Measurements from ENCODE around the gene MAP3K21. TPM values are rescaled to one million over a fixed set of nuclear protein-coding genes. Genes with fewer than 3 reads are reported as not detected.

Gene MAP3K21
- total RNA-seq, result 1 to 10 TPM; 1.3 to 5.5 (median 3.0) TPM

- no peak for TF ChIP-seq CTCF (IDR thresholded peaks at IDR 0.05)
- ATAC-seq (ENCODE audit: low FRiP score) (peak; percentile 80), DNase-seq (ENCODE audit: low spot score) (no peak)
Measured at GRCh38 chr1:233327651-233328141, at the start of gene MAP3K21. TSS of gene MAP3K21 (plus strand) at chr1:233327724. CDS start at chr1:233328029, 305 bp downstream.

- no peak for TF ChIP-seq CTCF (IDR thresholded peaks at IDR 0.05)
- DNase-seq (ENCODE audit: low spot score), result no peak
- ATAC-seq (ENCODE audit: low FRiP score), result no peak
Measured at GRCh38 chr1:233278631-233279030, 48.9 kb upstream of the MAP3K21 start.

GRCh38 chr1:233279971-233280370 is 47.6 kb upstream of the MAP3K21 start:
- no peak for DNase-seq (ENCODE audit: low spot score)
- ATAC-seq (ENCODE audit: low FRiP score), result no peak
- no peak for TF ChIP-seq CTCF (IDR thresholded peaks at IDR 0.05)

- no peak for DNase-seq (ENCODE audit: low spot score)
- TF ChIP-seq CTCF (IDR thresholded peaks at IDR 0.05), result no peak
- ATAC-seq (ENCODE audit: low FRiP score), result no peak
Measured at GRCh38 chr1:233281711-233282581, 45.6 kb upstream of the MAP3K21 start.

GRCh38 chr1:233282582-233282886 is 45.0 kb upstream of the MAP3K21 start:
- DNase-seq (ENCODE audit: low spot score) (no peak), ATAC-seq (ENCODE audit: low FRiP score) (no peak)
- TF ChIP-seq CTCF (IDR thresholded peaks at IDR 0.05), result no peak

GRCh38 chr1:233289676-233290075 is 37.8 kb upstream of the MAP3K21 start:
- DNase-seq (ENCODE audit: low spot score), result no peak
- no peak for ATAC-seq (ENCODE audit: low FRiP score)
- no peak for TF ChIP-seq CTCF (IDR thresholded peaks at IDR 0.05)

All from omental fat pad (tissue), 4 donors.